Keratinocyte (primary cell): Measurements from ENCODE around the gene TMEM244.

Experiments used
- CTCF ChIP-seq, 3 experiments: IDR thresholded peaks in 1 of 3; conservative IDR thresholded peaks in 1 of 3; optimal IDR thresholded peaks in 1 of 3; 2 replicates in 2 of 3; 3 replicates in 1 of 3; pipeline versions ENCODE3 to v1.5.1; 2011; ENCODE audit warnings: low read length in 3 of 3, mild to moderate bottlenecking in 3 of 3, moderate library complexity in 2 of 3, control low read depth in 1 of 3, inconsistent platforms in 1 of 3; ENCODE audit not compliant: insufficient read depth in 2 of 3; ENCODE audit errors: extremely low read depth in 1 of 3
- EZH2 ChIP-seq: IDR thresholded peaks from one replicate; pipeline ENCODE4 v1.6.1; 2012; ENCODE audit warnings: inconsistent platforms, mild to moderate bottlenecking, low read length, moderate library complexity

- TF ChIP-seq CTCF (optimal IDR thresholded peaks at IDR 0.05 in 1 of 3, IDR thresholded peaks at IDR 0.05 in 1 of 3, conservative IDR thresholded peaks at IDR 0.05 in 1 of 3; ENCODE audit: extremely low read depth in 1 of 3, insufficient read depth in 2 of 3, low read length in 3 of 3) (no peak), EZH2 (no peak)
These were observed 67.7 kb downstream of the TMEM244 start for GRCh38 chr6:129793447-129793846.
